IMR-90 (cell line): ENCODE results near the gene IL34. TPM values are rescaled to one million over a fixed set of nuclear protein-coding genes. Genes with fewer than 3 reads are reported as not detected.

Experiments used
- CTCF ChIP-seq: conservative IDR thresholded peaks from 2 replicates; pipeline ENCODE4 v1.5.1; 2012; ENCODE audit warnings: mild to moderate bottlenecking, low read depth, low read length, improper control_type of control experiment
- polyA plus RNA-seq, 3 experiments: library from polyadenylated mRNA; depleted of rRNA; stranded (reverse); fragments of >200 nt; gene quantifications; 2 replicates each; pipeline ENCODE4 v1.2.3, GENCODE V29; 2012; ENCODE audit warnings: low replicate concordance in 1 of 3
- total RNA-seq: library from RNA; depleted of rRNA; stranded (reverse); fragments of >200 nt; gene quantifications from 2 replicates; pipeline ENCODE4 v1.2.3, GENCODE V29; 2012

The IL34 gene
- total and polyA plus RNA-seq, 2 of the 4 experiments (the other 2 are of a cell fraction): 1.3 to 2.5 TPM

GRCh38 chr16:70689035-70689969 lies 42.9 kb downstream of the IL34 start (continued):
- TF ChIP-seq CTCF: no peak
